NK-92 (cell line): ENCODE data around the gene RASAL1.
"Not testable (repeated sequence)": the region's sequence is repeated elsewhere in the genome, so short reads cannot be mapped to it uniquely, and the experiment has no call there.

Experiments used
- DNase-seq: peaks from one replicate; lab custom pipeline; 2025; ENCODE audit not compliant: unreplicated experiment; lab: John Stamatoyannopoulos, UW

Gene RASAL1

GRCh38 chr12:113118142-113118541 lies 17.4 kb downstream of the RASAL1 start:
- no peak for DNase-seq

DNA sequence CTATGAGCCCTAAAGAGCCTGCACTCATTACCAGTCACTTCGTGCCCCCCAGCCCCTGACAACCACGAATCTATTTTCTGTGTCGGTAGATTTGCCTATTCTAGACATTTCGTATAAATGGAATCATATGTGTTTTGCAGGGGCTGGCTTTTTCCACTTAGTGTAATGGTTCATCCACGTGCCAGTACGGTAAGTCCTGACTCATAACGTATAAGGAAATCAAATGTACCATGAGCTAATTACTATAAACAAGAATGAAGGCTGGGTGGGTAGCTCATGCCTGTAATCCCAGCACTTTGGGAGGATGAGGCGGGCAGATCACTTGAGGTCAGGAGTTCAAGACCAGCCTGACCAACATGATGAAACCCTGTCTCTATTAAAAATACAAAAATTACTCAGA lies 17.9 kb downstream of the RASAL1 start:
- DNase-seq = not testable (repeated sequence)

GRCh38 chr12:113116875-113117274 lies 18.7 kb downstream of the RASAL1 start:
- DNase-seq = no peak

GRCh38 chr12:113115455-113116126 lies 20.0 kb downstream of the RASAL1 start:
- no peak for DNase-seq

- DNase-seq = no peak
Observed at GRCh38 chr12:113114447-113115178, 20.9 kb downstream of the RASAL1 start.

DNA sequence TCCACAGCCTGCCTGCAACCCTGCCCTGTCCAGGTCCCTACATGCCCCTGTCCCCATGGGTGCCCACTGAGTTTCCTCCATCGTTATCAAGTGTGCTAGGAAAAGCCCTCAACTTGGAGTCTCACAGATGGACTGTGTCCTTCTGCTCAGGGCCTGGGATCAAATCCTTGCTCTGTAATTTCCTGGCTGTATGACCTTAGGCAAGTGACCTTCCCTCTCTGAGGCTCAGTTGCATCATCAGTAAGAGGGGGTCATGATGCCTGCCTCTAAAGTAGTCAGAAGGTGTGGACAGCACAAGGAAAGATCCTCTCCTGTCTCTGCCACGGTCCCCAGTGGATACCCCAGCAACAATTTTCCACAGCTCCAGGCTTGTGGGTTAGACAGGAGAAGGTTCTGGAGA lies 22.2 kb downstream of the RASAL1 start:
- no peak for DNase-seq

- DNase-seq = no peak
Observed at GRCh38 chr12:113112043-113112899, 23.3 kb downstream of the RASAL1 start.

- DNase-seq = no peak
Observed at GRCh38 chr12:113111247-113111646, 24.3 kb downstream of the RASAL1 start.

DNA sequence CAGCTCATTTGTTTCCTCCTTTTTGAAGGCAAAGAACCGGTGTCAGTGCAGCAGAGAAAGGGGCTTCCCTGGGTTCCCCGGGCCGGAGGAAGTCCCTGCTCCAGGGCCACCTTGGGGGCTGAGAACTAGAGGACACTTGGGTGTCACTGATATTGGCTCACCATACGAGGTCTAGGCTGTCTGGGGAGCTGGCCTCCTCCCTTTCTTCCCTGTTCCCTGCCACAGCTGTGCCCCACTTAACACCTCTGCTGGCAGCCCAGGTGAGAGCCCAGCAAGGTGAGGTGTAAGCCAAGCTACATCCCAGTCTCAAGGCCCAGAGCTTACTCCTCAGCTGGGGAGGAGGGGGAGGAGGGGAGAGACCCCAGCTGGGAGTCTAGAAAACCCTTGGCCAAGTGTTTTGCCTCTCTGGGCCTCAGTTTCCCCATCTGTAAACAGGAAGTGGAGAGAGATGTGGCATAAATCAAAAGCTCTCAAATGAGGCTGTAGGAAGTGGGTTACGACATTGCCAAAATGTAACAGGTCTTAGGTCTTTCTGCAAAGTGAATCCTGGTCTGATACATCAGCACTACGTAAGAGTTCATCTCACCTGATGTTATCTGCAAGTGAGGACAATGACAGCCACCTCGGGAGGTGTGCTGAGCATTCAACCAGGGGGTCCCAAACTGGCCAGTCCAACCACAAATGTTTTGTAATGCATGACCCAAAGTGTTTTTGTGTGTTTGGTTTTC lies 25.5 kb downstream of the RASAL1 start:
- DNase-seq = peak; percentile 9

GRCh38 chr12:113109360-113109759 lies 26.2 kb downstream of the RASAL1 start:
- DNase-seq = no peak

DNA sequence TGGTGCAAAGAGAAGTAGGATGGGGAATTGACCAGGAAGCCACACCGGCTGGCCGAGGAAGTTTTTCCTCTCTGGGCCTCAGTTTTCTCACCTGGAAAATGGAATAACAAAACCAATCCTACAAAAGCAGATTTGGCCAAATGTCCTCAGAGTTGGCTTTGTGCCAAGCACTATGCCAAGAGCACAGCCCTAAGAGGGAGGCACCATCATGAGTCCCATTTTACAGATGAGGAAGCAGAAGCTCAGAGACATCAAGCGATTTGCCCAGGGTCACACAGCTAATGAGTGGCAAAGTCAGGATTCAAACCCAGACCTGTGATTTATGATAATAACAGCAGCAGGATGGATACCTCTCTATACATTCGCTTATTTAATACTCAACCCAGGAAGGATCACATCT lies 27.3 kb downstream of the RASAL1 start:
- no peak for DNase-seq

DNA sequence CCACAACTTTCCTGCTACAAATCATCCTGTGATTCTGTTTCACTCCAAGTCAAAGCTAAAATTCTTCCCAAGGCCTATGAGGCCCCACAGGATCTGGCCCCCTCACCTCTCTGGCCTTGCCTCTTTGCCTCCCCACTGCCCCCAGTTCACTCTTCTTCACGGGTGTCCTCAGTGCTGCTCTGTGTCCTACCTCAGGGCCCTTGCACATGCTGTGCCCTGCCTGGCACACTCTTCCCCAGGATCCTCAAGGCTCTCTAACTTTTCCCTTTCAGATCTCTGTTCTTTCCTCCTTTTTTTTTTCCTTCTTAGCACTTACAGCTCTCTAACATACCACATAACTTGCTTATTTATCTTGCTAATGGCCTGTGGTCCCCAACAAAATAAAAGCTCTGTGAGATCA lies 29.2 kb downstream of the RASAL1 start:
- no peak for DNase-seq

- DNase-seq = no peak
Observed at GRCh38 chr12:113105606-113106271, 29.8 kb downstream of the RASAL1 start.

DNA sequence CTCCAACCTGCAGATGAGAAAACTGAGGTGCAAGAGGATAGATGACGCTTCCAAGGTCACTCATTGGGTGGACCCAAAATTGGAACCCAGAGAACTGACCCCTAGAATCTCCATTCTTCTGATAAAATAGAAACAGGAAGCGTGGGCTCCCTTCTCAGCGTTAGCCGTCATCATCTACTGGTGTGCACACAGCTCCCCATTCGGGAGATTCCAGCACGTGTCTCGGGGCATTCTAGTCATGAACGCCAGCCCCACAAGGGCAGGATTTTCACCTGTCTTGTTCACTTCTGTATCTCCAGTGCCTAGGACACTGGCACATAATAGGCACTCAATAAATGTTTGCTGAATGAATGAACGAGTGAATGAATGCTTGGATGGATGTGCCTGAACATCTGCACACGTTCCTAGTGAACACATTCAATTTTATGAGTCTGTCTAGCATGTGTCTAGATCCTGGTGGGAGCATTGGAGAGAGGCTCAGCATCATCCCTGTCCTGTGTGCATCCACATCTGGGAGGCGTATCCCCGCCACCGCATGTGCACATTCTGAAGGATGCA lies 30.5 kb downstream of the RASAL1 start:
- DNase-seq = no peak

DNA sequence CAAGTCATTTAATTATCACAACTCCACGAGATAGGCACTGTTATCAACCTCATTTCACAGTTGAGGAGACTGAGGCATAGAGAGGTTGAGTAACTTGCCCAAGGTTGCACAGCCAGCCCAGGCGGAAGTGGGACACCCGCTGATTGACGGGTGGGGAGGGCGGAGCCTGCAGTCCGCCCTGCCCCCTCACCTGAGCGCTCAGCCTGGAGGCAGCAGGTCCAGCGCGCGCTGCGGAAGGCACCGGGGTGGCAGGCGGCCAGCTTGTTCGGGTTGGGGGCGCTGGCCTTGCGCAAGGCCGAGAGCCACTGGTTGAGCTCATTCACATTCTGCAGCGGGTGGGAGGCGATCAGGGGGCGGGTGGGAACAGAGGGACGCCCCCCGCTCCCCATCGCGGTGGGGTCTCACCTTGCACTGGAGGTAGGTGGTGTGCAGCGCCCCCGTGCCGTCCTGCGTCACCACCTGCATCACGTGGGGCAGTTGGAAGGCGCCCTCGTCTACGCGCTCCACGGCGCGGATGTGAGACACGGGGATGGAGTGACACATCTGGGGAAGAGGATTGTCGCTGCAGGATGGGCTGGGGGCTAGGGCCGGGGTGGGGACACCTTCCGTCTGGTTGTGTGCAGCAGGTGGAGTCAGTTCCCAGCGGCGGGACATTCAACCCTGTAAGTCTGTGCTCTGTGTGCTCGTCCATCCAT lies 31.7 kb downstream of the RASAL1 start:
- no peak for DNase-seq

GRCh38 chr12:113102811-113103210 lies 32.8 kb downstream of the RASAL1 start:
- DNase-seq = no peak

DNA sequence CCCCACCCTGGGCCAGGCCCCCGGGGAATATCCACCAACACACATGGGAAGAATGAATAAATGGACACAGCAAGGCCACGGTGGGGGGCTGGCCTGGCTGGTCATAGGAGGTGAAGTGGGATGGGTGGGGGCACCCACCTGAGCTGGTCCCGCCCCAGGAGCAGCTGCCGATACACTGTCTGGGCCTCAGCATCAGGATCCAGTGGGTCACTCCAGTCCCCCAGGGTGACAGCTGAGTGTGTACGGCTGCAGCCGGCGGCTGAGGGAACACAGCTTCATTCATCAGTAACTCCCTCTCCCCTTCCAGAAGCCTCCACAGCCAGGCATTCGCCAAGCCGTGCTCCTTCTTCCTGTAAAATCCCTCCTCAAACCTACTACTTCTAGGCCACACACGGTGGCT lies 33.8 kb downstream of the RASAL1 start:
- no peak for DNase-seq

DNA sequence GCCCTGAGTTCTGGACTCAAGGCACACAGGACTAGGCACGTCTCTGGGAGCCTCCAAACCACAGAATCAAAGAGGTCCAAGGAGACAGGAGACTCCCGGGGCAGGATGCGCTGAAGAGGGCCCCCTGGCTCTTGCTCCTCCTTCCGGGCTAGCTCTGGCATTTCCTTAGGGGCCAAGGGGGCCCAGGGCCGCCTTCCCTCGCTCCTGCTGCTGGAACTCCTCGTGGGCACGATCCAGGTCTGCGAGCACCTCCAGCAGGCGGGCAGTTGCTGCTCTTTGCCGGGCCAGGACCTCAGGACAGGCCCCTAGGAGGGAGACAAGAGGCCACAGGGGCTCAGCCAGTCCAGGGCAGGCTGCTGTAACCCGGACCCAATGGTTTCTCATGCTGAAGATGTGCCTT lies 35.8 kb downstream of the RASAL1 start:
- DNase-seq = no peak

GRCh38 chr12:113099364-113099763 lies 36.2 kb downstream of the RASAL1 start:
- no peak for DNase-seq
